HG02970 (cell line): ENCODE data around the gene SPDYE17.
"Not testable (repeated sequence)": the region's sequence is repeated elsewhere in the genome, so short reads cannot be mapped to it uniquely, and the experiment has no call there.

ENCODE experiments used
- ATAC-seq: cut with Tn5 transposase; IDR thresholded peaks from one replicate; pipeline ENCODE4 v1.9.1; 2021; ENCODE audit warnings: mild to moderate bottlenecking, moderate library complexity, moderate number of reproducible peaks; ENCODE audit not compliant: unreplicated experiment, low FRiP score

SPDYE17 gene, protein sequence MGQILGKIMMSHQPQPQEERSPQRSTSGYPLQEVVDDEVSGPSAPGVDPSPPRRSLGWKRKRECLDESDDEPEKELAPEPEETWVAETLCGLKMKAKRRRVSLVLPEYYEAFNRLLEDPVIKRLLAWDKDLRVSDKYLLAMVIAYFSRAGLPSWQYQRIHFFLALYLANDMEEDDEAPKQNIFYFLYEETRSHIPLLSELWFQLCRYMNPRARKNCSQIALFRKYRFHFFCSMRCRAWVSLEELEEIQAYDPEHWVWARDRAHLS

DNA sequence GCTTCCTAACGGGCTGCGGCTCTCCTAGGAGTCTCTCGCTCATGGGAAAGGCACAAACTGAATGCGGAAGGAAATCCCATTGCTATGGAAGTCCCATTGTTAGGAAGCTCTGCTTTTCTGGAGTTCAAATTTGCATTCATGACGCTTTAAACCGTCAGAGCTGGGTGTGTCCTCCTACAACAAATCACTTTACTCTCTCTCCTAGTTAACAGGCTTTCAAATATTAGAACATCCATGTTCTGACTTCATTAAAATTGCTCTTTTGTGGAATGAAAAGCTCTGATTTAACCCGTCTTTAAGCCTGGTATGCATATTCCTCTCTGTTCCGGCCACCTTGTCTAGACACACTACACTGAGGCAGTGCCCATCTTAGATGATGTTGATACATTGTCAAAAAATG, at the start of gene SPDYE17:
Gene SPDYE17, minus strand, starts transcription at position 101 of the 400 bp plus-strand sequence. CDS start 1,791 bp downstream, outside the sequence.
- ATAC-seq = not testable (repeated sequence)

DNA sequence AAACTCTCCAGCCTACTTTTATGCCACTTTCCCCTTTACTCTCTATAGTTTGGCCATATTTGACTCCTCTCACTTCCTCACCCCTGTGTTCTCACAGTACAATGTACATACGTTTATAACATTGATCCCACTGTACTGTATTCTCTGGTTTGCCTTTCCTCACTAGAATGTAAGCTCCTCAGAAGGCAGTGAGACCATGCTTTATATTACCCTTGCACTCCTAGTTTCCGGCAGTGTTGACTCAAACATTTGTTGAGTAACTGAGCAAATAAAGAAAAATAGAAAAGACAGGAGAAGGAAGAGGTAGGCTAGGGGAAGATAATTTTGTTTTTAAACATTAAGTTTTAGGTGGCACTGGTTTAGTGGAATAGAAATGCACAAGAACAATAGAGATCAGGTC, 48.1 kb upstream of the SPDYE17 start:
- not testable (repeated sequence) for ATAC-seq

DNA sequence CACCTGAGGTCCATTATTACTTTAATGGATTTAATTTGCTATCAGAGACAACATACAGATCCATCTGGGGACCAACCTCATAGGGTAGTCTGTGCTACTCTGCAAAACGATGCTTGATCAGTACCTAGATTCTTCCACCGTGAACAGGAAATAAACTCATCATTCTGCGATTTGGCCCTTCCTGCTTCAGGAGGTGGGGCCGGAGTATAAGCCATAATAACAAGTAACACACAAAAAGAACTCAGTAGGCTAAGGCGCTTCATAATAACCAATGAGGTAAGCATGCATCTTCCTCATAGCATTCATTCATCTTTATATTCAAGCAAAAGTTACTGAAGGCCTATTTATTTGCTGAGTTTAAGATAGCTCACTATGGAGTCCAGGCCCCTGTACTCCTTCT, 47.5 kb upstream of the SPDYE17 start:
- not testable (repeated sequence) for ATAC-seq

DNA sequence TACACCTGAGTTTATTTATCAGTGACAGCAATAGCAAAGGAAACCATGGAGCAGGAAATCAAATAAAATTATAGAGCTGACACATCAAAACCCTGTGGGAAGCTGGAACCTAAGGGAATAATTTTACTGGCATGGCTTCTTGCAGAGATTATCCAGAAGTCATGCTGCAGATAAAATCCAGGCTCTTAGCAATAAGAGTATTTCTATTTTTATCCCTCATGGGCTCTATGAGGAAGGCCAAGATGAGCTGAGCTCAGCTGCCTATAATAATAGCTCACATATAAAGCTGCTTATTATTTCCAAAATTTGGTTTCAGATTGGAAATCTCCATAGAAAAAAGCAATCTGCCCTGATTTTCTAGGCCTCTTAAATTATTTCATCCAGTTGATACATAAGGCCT, 47.0 kb upstream of the SPDYE17 start:
- not testable (repeated sequence) for ATAC-seq

DNA sequence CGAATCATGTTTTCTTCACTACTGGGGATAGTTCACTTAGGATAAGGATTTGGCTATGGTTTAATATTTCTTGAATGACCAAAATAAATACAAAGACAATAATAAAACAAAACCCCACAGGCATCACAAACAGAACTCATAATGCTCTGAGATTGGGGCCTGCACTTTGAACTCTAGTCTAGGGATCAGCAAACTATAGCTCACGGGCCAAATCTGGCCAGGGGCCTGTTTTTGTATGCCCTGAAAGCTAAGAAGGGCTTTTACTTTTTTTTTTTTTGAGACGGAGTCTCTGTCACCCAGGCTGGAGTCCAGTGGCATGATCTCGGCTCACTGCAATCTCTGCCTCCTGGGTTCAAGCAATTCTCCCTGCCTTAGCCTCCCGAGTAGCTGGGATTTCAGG, 44.9 kb upstream of the SPDYE17 start:
- ATAC-seq = not testable (repeated sequence)

DNA sequence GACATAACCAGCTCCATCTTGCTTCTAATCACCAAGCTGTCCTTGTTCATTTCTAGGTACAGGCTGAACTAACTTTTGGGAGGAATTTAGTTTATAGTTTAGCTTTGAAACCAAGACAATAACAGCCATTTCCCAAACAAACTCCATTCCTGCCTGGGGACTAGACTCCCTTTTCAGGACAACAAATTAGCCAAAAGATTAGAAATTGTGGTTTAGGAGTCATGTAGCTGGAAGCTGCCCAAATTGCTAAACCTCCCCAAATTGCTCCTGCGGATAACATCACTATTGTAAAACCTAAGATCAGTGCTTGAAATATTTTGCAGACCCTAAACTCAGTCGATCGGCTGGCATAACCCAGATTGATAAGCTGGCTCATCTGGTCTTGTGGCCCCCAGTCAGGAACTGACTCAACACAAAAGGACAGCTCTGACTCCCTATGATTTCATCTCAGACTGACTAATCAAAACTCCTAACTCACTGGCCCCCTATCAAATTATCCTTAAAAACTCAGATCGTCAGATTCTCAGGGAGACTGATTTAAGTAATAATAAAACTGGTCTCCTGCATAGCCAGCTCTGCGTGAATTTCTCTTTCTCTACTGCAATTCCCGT, 42.7 kb upstream of the SPDYE17 start:
- not testable (repeated sequence) for ATAC-seq

DNA sequence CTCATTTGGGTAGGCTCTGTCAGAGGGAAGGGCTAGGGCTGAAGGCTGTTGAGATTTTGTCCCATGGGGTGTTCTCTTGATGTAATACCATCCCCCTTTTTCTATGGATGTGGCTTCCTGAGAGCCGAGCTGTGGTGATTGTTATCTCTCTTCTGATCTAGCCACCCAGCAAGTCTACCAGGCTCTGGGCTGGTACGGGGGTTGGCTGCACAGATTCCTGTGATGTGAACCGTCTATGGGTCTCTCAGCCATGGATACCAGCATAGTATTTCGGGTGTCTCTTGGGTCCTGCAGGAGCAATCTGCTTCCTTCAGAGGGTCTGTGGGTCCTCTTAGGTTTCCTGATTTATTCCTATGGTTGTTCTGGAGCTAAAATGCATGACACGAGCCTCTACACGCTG, 38.9 kb upstream of the SPDYE17 start:
- ATAC-seq = not testable (repeated sequence)

DNA sequence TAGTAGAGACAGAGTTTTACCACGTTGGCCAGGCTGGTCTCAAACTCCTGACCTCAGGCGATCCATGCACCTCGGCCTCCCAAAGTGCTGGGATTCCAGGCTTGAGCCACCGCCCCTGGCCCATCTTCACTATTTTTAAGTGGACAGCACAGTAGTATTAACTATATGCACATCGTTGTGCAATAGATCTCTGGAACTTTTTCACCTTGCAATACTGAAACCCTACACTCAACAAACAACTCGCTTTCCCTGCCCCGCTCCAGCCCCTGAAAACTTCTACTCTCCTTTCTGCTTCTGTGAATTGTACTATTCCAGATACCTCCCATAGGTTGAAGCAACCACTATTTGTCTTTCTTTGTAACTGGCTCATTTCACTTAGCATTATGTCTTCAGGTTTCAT, 33.7 kb upstream of the SPDYE17 start:
- not testable (repeated sequence) for ATAC-seq

DNA sequence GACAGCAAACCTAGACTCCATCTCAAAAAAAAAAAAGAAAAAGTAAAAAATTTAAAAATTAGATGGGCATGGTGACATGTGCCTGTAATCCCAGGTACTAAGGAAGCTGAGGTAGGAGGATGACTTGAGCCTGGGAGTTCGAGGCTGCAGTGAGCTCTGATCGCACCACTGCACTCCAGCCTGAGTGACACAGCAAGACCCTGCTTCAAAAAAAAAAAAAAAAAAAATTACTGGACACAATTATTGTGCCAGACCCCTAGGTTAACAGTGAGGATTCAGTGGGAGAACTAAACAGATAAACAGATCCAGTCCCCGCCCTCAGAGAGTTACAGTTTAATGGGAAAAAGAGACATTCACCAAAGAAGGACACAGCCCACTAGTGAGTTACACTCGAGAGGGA, 31.6 kb upstream of the SPDYE17 start:
- not testable (repeated sequence) for ATAC-seq

DNA sequence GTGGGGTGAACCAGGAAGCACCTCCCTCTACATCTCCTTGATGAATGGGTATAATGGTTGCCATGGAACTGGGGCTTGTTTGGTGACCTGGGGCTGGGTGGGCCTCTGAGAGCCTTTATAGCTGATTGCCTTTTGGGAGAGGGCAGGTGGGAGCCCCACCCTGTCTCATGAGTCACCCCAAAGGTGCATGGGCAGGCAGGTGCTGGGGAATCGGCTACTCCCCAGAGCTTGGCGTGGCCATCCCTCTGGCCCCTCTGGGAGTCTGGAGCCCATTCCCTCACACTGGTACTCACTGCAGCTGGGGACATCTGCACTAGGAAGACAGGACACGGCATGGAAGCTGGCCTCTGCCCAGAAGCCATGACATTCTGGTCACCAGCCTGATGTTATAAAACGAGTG, 30.4 kb upstream of the SPDYE17 start, which contains the start of gene SPDYE18:
Gene SPDYE18, minus strand, starts transcription at position 2 of the 400 bp plus-strand sequence. CDS start 2,046 bp downstream, outside the sequence.
- ATAC-seq = not testable (repeated sequence)

DNA sequence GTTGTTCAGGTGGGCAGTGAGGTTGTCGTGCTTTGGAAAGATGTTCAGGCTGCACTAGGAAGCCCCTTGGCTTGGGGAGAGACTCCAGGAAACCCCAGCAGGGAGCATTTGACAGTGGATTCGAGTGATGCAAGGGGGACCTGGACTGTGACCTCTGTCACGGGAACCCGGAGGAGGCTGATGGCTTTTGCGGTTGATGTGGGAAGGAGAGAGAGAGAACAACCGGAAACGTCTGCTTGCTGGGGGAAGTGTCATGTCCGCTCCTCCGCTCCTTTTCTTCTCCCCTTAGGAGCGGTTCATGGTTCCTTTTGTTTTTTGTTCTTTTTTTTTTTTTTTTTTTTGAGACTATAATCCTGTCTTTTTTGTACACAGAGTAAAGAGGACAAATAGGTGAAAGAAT, 5.8 kb downstream of the SPDYE17 start:
- ATAC-seq = not testable (repeated sequence)

DNA sequence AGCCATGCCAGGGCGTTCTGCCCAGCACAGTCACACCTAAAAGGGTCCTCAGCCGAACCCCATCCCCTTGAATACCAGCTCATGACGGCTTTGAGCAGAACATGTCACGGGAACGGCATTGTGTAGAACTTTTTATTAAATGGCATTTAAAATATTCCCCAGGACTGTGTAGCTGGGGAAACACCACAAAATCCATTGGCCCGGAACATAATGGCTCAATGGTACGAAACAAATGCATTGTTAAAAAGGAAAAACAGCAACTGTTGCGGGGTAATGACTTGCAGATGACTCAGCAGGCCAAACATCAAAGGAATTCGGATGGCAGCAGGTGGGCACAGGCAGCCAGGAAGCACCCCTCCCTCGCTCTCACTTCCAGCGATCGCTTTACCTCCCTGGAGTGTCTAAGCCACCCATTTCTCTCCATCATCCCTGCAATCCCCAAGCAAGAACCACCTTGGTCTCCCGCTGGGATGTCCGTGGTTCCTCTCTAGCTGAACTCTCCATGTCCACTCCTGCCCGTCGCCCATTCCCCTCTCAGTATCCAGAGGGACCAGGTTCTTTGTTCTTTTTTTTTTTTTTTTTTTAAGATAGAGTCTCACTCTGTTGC, 22.0 kb downstream of the SPDYE17 start:
- ATAC-seq = not testable (repeated sequence)

DNA sequence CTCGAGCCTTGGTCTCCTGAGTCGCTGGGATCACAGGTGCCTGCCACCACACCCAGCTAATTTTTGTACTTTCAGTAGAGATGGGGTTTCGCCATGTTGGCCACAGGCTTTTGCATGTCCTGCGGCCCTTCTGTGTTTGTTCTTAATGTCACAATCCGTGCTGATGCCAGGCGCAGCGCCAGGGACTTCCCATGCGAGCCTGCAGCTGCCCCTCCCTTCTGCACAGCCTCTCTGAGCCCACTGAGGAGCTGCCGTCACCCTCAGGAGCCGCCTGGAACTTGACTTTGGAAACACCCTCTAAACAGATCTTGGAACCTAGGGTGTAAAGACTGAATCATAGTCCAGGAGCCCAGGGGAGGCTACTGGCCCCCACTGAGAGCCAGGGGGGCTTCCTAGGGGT, 24.2 kb downstream of the SPDYE17 start:
- ATAC-seq = not testable (repeated sequence)

DNA sequence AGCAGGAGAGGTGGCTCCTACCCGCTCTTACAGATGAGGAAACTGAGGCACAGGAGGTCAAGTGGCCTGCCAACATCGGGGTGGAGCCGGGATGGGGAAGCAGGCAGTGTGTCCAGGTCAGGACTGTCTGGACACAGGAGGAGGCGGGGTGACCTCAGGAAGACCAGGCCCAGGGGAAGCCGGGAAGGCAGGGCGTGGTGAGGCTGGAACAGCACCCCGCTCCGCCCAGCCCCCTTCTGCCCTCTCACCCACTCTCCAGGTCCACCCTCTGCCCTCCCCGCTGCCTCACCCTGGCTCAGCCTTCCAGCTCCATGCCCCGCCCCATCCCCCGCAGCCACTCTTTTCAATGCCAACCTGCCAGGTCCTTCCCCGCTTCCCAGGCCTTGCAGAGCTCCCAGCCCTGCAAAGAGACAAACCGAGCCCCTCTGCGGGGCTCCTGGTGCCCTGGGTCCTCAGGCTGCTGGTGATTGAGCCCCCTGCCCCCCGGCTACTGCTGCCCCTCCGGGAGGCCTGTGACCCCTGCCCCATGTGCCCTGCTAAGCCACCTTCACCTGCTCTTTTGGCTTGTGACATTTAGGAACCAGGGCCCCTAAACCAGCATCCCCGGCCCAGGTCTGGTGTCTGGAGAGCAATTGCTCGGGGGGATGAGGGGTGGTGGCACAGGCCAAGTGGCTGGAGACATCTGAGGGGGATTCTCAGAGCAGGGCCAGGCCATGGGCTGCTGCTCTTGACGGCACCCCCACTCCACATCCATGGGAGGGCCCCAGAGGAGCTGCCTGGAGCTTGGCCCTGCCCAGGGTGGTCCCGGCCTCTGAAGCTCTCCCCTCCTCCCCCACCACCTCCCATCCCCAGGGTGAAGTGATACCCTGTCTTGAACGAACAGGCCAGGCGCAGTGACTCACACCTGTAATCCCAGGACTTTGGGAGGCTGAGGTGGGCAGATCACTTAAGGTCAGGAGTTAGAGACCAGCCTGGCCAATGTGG, 25.7 kb downstream of the SPDYE17 start:
- not testable (repeated sequence) for ATAC-seq

DNA sequence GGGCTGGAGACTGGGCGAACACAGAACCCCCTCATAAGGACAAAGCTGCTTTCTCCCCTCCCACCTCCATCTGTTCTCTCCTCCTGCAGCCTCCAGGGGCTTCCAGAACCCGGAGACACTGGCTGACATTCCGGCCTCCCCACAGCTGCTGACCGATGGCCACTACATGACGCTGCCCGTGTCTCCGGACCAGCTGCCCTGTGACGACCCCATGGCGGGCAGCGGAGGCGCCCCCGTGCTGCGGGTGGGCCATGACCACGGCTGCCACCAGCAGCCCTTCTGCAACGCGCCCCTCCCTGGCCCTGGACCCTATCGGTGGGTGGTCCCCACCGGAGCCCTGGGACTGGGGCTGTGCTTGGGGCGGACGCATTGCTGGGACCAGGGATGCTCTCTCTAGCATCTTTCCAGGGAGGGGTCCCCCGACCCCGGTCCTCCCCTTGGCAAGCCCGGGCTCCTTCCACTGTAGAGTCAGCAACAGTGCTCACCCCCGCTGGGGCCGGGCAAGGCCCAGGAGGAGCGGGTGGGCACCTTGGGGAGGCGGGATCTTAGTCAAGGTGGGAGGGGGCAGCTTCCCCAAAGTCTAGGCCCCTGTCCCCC, 26.6 kb downstream of the SPDYE17 start:
- not testable (repeated sequence) for ATAC-seq

DNA sequence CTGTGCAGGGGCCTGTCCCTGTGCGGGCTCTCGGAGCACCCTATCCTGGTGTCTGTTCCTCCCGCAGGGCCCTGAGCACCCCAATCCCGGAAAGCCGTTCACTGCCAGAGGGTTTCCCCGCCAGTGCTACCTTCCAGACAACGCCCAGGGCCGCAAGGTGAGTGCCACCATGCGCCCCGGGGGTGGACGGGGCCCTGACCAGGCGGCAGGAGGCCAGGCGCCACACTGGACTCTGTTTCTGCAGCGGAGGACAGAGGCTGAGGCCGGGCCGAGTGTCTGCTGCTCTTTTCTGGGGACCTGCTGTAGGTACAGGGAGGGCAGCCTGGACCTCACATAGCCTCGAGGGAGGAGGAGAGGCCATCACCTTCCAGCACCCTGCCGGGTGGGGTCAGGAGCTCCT, 28.0 kb downstream of the SPDYE17 start:
- not testable (repeated sequence) for ATAC-seq

DNA sequence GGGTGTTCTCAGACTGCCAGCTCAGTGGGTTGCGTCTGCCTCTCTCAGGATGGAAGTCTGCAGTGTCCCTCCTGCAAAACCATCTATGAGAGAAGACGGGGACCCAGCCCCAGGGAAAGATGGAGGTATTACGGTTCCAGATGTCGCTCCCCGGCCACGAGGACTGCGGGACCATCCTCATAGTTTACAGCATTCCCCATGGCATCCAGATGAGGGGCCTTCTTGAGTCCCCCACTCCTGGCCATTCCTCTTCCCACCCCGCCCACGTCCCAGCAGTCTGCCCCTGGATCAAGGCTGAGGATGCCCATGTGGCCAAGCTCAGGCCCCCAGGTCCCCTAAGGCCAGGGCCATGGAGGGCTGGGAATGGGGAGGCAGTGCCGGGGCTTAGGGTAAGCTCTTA, 28.9 kb downstream of the SPDYE17 start:
- not testable (repeated sequence) for ATAC-seq

DNA sequence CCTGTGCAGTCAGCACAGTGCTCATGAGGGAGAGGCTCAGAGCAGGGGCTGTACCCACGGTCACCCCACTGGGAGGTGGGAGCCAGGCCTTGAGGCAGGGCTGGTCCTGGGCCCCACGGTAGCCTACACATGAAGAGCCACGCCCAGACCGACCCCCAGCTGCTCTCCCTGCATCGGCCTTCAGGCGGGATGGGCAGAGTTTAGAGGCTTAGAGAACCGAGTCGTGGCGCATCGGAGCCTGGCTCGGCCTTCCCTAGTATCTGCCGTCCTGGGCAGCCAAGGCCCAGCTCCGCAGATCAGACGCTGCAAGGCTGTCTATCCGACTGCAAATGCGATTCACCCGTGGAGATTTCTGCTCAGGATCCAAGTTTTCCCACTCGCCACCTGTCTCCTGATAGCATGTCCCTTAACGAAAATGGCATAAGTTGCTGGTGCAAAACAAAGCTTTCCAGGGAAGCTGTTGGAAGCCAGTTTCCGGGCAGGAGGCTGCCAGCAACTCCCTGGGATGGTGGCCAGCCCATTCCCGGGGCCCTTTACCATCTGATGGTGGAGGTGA, 29.4 kb downstream of the SPDYE17 start:
- ATAC-seq = not testable (repeated sequence)

DNA sequence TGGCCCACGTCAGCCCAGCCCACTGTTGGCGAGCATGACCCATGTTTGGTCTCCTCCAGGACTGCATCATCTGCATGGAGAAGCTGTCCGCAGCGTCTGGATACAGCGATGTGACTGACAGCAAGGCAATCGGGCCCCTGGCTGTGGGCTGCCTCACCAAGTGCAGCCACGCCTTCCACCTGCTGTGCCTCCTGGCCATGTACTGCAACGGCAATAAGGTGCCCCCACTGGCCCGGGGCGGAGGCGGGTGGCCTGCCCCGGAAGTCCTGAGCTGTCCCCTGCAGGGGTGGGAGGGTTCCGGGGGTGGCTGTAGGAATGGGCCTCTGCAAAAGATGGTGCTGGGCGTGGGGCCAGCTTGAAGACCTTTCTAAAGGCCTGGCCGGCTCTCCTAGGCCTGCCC, 30.1 kb downstream of the SPDYE17 start:
- not testable (repeated sequence) for ATAC-seq
